HepG2 (cell line): ENCODE data around the gene NR3C2. TPM values are rescaled to one million over a fixed set of nuclear protein-coding genes. Genes with fewer than 3 reads are reported as not detected.

Experiments
- ATAC-seq: fragments of 200-7000 bp; cut with Tn5 transposase; 3 replicates; pipeline ENCODE4 v1.9.1; 2020; ENCODE audit warnings: mild to moderate bottlenecking, moderate library complexity
- BruUV-seq: library from RNA; stranded (reverse); fragments of 400-500 nt; replicated peaks from 2 replicates; lab custom pipeline; 2021; lab: Mats Ljungman, UMichigan
- CTCF ChIA-PET: fragments of 300-600 bp; formaldehyde crosslinking; extraction: SDS; loops from one replicate; lab custom pipeline; 2021; ENCODE audit warnings: low total read pairs, inconsistent platforms, low intra/inter-chr PET ratio; lab: Yijun Ruan, JAX
- POLR2A ChIA-PET: fragments of 350-600 bp; sonication (Branson Sonifier 250); formaldehyde crosslinking; loops from one replicate; lab custom pipeline; 2020; ENCODE audit warnings: antibody characterized with exemption, inconsistent platforms; lab: Yijun Ruan, JAX
- DNase-seq: peaks from one replicate; pipeline ENCODE4 v3.0.0-alpha.2; 2015; ENCODE audit warnings: low spot score
- FAIRE-seq: peaks from 3 replicates; lab custom pipeline; 2011; peaks lifted over from hg19 to GRCh38; lab: Jason Lieb, UNC
- H2AFZ ChIP-seq: one replicate; pipeline ENCODE4 v1.6.1; 2011; ENCODE audit warnings: low read length, inconsistent platforms
- H3K27ac ChIP-seq: fragments of 300-600 bp; 3 replicates; pipeline ENCODE4 v1.8.0; 2011; ENCODE audit warnings: mixed run types, mild to moderate bottlenecking, mixed read lengths, low read length, inconsistent platforms; ENCODE audit not compliant: insufficient read depth; ENCODE audit errors: extremely low read length
- H3K27me3 ChIP-seq, 2 experiments: fragments of 200-600 bp in 1 of 2; 2 replicates in 1 of 2; 3 replicates in 1 of 2; pipeline versions ENCODE4 v1.6.0 to v1.8.0; 2011; ENCODE audit warnings: low read length in 2 of 2, mild to moderate bottlenecking in 2 of 2, moderate library complexity in 2 of 2, inconsistent platforms in 1 of 2; ENCODE audit not compliant: insufficient read depth in 2 of 2, control insufficient read depth in 1 of 2
- H3K36me3 ChIP-seq, 2 experiments: fragments of 200-600 bp in 1 of 2; replicated peaks in 1 of 2; 2 replicates in 1 of 2; 3 replicates in 1 of 2; pipeline versions ENCODE4 v1.5.1 to v1.8.0; 2011; ENCODE audit warnings: low read length in 2 of 2, inconsistent platforms in 1 of 2; ENCODE audit not compliant: insufficient read depth in 2 of 2, control insufficient read depth in 1 of 2
- H3K4me1 ChIP-seq: 2 replicates; pipeline ENCODE4 v1.5.1; 2012; ENCODE audit warnings: low read length, inconsistent platforms; ENCODE audit not compliant: insufficient read depth
- H3K4me2 ChIP-seq: 2 replicates; pipeline ENCODE4 v1.6.0; 2011; ENCODE audit warnings: low read depth, low read length, inconsistent platforms
- H3K4me3 ChIP-seq, 3 experiments: fragments of 200-600 bp in 1 of 3; sonication (generic), shearing (Covaris generic) in 1 of 3; replicated peaks in 1 of 3; 2 replicates each; pipeline ENCODE4 v1.5.1; 2011 to 2016; ENCODE audit warnings: low read length in 3 of 3, inconsistent platforms in 2 of 3, low read depth in 2 of 3, mild to moderate bottlenecking in 2 of 3, control low read depth in 1 of 3, mixed read lengths in 1 of 3; ENCODE audit not compliant: insufficient read depth in 1 of 3
- H3K79me2 ChIP-seq: one replicate; pipeline ENCODE4 v1.6.1; 2011; ENCODE audit warnings: low read length, inconsistent platforms; ENCODE audit not compliant: insufficient read depth
- H3K9ac ChIP-seq: 2 replicates; pipeline ENCODE4 v1.6.0; 2011; ENCODE audit warnings: mild to moderate bottlenecking, low read depth, low read length, inconsistent platforms; ENCODE audit not compliant: insufficient read depth
- H3K9me3 ChIP-seq: 2 replicates; pipeline ENCODE4 v1.5.1; 2012; ENCODE audit warnings: mild to moderate bottlenecking, low read length
- H4K20me1 ChIP-seq: 2 replicates; pipeline ENCODE4 v1.6.0; 2011; ENCODE audit warnings: inconsistent platforms, mild to moderate bottlenecking, low read length, moderate library complexity; ENCODE audit not compliant: insufficient read depth
- CREBL2 ChIP-seq: sonication (generic); formaldehyde crosslinking; IDR thresholded peaks from 2 replicates; pipeline ENCODE4 v1.8.1; 2023; ENCODE audit warnings: missing genetic modification reagents, mild to moderate bottlenecking, borderline replicate concordance
- DDIT3 ChIP-seq: sonication (generic); formaldehyde crosslinking; IDR thresholded peaks from 2 replicates; pipeline ENCODE4 v1.4.0; 2020; ENCODE audit warnings: mild to moderate bottlenecking, missing genetic modification reagents
- ERF ChIP-seq: IDR thresholded peaks from 2 replicates; pipeline ENCODE4 v1.6.1; 2018; ENCODE audit warnings: missing biosample characterization, missing genetic modification reagents
- HES4 ChIP-seq: sonication (generic); formaldehyde crosslinking; IDR thresholded peaks from 2 replicates; pipeline ENCODE4 v1.9.0; 2021; ENCODE audit warnings: mild to moderate bottlenecking, missing genetic modification reagents, borderline replicate concordance
- HMGA1 ChIP-seq: sonication (generic); formaldehyde crosslinking; conservative IDR thresholded peaks from 2 replicates; pipeline ENCODE4 v1.4.0; 2020; ENCODE audit warnings: missing genetic modification reagents
- KDM3A ChIP-seq: IDR thresholded peaks from 2 replicates; pipeline ENCODE4 v1.6.1; 2018; ENCODE audit warnings: low read depth, missing compliant biosample characterization
- TEAD2 ChIP-seq: sonication (generic); formaldehyde crosslinking; IDR thresholded peaks from 2 replicates; pipeline ENCODE4 v1.9.0; 2021; ENCODE audit warnings: missing genetic modification reagents
- ZNF3 ChIP-seq: IDR thresholded peaks from 2 replicates; pipeline ENCODE4 v1.7.0; 2017; ENCODE audit warnings: inconsistent platforms
- ZNF550 ChIP-seq: sonication (generic); formaldehyde crosslinking; IDR thresholded peaks from 2 replicates; pipeline ENCODE4 v1.4.0; 2020; ENCODE audit warnings: mild to moderate bottlenecking, missing genetic modification reagents, borderline replicate concordance
- ZNF563 ChIP-seq: sonication (generic); formaldehyde crosslinking; IDR thresholded peaks from 2 replicates; pipeline ENCODE4 v1.8.0; 2022; ENCODE audit warnings: mild to moderate bottlenecking, moderate library complexity, missing genetic modification reagents
- WGBS: methylation state at CpG from one replicate; pipeline ENCODE4 v1.1.6; 2017; ENCODE audit warnings: low lambda C conversion rate; 5-methylcytosine and 5-hydroxymethylcytosine counted together
- in situ Hi-C: cut with HindIII; loops from 2 replicates; pipeline ENCODE4 v1.10.0; 2017; ENCODE audit warnings: low pct_unique_long_range_greater_than_20kb; ENCODE audit not compliant: extremely low pct_ligation_motif_present
- intact Hi-C: fragments of 100-400 bp; cut with micrococcal nuclease; formaldehyde crosslinking; loops from one replicate; pipeline ENCODE4 v1.10.0; 2022; ENCODE audit not compliant: unreplicated experiment
- polyA plus RNA-seq, 8 experiments: library from polyadenylated mRNA; depleted of rRNA in 3 of 8; stranded (reverse) in 7 of 8; unstranded in 1 of 8; fragments of >200 nt; fragmentation: Illumina TruSeq in 4 of 8; extraction: Trizol in 4 of 8; gene quantifications; 2 replicates each; pipeline versions ENCODE4 v1.2.1 to v1.2.3, GENCODE V29; 2011 to 2016; ENCODE audit warnings: low read depth in 4 of 8, missing spikeins in 1 of 8, mixed read lengths in 1 of 8; ENCODE audit not compliant: insufficient read depth in 1 of 8
- total RNA-seq, 5 experiments: library from RNA; depleted of rRNA; stranded (reverse); fragments of >200 nt; fragmentation: Illumina TruSeq; extraction: Trizol; gene quantifications; 2 replicates each; pipeline ENCODE4 v1.2.3, GENCODE V29; 2016; ENCODE audit warnings: low read depth in 1 of 5
- TF ChIP-seq, protein P1 (sequence below): sonication (generic); formaldehyde crosslinking; IDR thresholded peaks from 2 replicates; pipeline ENCODE4 v1.5.1; 2020; ENCODE audit warnings: mild to moderate bottlenecking, moderate library complexity, missing genetic modification reagents
- TF ChIP-seq, protein P2 (sequence below): sonication (generic); IDR thresholded peaks from 2 replicates; pipeline ENCODE4 v1.6.1; 2016; ENCODE audit warnings: low read depth, borderline replicate concordance

Gene NR3C2
- total and polyA plus RNA-seq, 2 of the 13 experiments (the other 11 are each of a cell fraction or from before 2014, with no cell fraction given) = 0.26 to 0.46 TPM

DNA sequence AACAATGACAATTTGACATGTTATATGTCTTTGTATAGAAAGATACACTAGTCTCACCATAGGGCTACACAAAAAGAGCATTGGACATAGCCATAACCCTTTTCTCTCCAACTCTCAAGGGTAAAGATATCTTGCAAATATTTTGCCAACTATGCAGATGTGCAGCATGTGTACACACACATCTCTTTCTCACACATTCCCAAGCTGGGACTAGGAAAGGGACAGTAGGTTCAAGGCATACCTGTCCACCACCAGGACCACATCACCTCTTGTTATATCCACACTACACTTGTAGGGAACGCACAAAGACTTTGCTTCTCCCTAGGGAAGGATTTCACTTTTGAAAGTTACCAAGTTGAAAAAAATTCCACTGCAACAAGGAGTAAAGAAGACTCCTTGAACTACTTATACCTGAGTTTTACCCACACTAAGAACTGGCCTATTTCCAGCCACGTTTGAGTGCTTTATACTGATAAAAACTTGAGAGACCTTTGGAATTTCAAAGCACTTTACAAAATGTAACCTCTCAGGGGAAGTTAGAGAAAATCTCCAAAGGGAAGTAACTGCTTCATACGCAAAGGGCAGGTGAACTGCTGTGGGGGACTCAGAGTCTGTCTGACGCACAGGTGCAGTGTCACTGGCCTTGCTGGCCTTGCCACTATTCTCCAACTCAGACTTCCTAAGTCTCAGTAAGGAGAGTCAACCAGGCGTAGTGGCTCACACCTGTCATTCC is 36.9 kb downstream of the NR3C2 start:
- no peaks in the 10 kb centered on the region for H3K4me1 ChIP-seq
- H3K27me3 ChIP-seq = no peaks in the 10 kb centered on the region
- ATAC-seq = no peak
- no peak overlapping the region for H3K4me2 ChIP-seq
- no peak overlapping the region for H3K4me3 ChIP-seq
- intact Hi-C loops (no loop called here), in situ Hi-C loops (no loop called here)
- no peaks in the 10 kb centered on the region for H3K9me3 ChIP-seq
- ChIA-PET CTCF (no interaction called here), POLR2A (no interaction called here)
- H3K27ac ChIP-seq = no peak overlapping the region
- H2AFZ ChIP-seq = no peak overlapping the region
- FAIRE-seq = no peak
- DNase-seq = no peak
- no peaks in the 10 kb centered on the region for H3K79me2 ChIP-seq
- WGBS = 39% methylated on average over 5 of the region's 5 CpGs
- no peak overlapping the region for H3K9ac ChIP-seq
- no peaks in the 10 kb centered on the region for H3K36me3 ChIP-seq
- TF ChIP-seq ERF (CRISPR knock-in tag) (no peak), HES4 (CRISPR knock-in tag) (no peak), ZNF550 (CRISPR knock-in tag) (no peak), HMGA1 (CRISPR knock-in tag) (no peak), CREBL2 (CRISPR knock-in tag) (no peak), DDIT3 (CRISPR knock-in tag) (no peak), TEAD2 (CRISPR knock-in tag) (no peak), KDM3A (CRISPR knock-in tag) (no peak), ZNF563 (no peak), ZNF3 (CRISPR knock-in tag) (no peak)
- TF ChIP-seq, protein P1, sequence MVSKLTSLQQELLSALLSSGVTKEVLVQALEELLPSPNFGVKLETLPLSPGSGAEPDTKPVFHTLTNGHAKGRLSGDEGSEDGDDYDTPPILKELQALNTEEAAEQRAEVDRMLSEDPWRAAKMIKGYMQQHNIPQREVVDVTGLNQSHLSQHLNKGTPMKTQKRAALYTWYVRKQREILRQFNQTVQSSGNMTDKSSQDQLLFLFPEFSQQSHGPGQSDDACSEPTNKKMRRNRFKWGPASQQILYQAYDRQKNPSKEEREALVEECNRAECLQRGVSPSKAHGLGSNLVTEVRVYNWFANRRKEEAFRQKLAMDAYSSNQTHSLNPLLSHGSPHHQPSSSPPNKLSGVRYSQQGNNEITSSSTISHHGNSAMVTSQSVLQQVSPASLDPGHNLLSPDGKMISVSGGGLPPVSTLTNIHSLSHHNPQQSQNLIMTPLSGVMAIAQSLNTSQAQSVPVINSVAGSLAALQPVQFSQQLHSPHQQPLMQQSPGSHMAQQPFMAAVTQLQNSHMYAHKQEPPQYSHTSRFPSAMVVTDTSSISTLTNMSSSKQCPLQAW (CRISPR knock-in tag) = no peak
- TF ChIP-seq, protein P2, sequence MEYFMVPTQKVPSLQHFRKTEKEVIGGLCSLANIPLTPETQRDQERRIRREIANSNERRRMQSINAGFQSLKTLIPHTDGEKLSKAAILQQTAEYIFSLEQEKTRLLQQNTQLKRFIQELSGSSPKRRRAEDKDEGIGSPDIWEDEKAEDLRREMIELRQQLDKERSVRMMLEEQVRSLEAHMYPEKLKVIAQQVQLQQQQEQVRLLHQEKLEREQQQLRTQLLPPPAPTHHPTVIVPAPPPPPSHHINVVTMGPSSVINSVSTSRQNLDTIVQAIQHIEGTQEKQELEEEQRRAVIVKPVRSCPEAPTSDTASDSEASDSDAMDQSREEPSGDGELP = no peak
- TF ChIP-seq, all 625 proteins: peak for 0
- no peaks in the 10 kb centered on the region for H4K20me1 ChIP-seq
- BruUV-seq = no TSS peak
